GF-D8 (cell line): ENCODE data around the gene CCNY.

Source experiments
- DNase-seq: peaks from one replicate; lab custom pipeline; 2025; lab: John Stamatoyannopoulos, UW

The CCNY gene

GRCh38 chr10:35581655-35582054 is 245.3 kb downstream of the CCNY start:
- no peak for DNase-seq

DNA sequence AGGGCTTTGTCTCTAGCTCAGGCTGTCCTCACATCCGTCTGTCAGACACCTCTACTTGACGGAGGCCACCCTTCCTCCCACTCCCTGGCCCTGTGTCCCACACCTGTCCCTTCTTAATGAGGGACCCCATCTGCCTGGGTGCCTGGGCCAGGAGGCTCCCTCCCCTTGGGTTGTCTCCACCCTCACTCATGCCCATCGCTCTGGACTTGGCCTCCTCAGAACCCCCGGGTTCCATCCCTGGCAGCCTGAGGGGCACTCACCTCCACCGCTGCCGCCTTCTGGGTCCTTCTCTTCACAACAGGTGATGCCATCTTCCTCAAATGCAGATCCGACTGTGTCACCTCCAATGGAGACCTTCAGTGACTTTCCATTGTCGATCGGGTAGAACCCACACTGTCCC is 248.6 kb downstream of the CCNY start:
- DNase-seq = no peak

DNA sequence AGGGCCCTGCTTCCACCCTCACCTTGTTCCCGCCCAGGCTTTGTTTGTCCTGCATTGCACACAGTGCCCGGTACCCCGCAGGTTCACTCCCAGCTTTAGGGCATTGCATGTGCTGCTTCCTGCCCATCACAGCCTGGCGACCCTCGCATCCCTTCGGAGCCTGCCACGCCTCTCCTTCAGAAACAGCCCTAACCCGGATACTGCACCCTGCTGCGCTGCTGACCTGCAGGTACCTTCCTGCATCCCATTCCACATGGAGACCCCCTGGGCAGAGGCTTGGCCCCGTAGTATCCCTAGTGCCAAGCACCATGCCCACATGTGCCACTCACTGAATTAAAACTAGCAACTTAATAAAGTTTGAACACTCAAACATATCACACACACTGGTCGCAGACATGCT is 249.0 kb downstream of the CCNY start:
- no peak for DNase-seq

DNA sequence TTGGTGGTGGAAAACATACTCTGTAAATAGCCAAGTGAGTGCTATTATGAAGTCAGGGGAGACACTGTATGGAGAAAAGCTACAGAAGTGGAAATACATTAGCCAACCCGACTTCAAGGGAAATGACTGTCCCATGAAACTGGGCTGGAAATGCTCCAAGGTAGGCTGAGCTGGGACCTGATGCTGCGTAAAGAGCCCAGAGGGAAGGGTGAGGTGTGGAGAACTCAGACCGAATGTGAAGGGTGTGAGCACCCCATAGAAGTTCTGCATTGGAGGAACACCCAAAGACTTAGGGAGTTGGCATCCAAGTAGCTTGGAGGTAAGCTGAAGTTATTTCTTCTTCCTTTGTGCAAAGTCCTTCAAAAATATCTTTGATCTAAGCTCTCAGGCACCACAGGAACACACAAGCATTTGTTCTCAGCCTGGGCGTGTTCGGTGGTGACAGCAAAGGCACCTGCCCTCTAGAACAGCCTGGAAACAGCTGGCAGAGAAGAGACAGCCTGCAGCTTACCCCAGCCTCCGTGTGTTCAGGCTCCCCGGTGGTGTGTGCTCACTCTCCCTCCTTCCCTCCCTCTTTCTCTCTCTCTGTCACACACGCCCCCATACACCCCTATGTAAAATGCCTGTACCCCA is 249.7 kb downstream of the CCNY start:
- no peak for DNase-seq

GRCh38 chr10:35588836-35589235 is 252.5 kb downstream of the CCNY start:
- no peak for DNase-seq

DNA sequence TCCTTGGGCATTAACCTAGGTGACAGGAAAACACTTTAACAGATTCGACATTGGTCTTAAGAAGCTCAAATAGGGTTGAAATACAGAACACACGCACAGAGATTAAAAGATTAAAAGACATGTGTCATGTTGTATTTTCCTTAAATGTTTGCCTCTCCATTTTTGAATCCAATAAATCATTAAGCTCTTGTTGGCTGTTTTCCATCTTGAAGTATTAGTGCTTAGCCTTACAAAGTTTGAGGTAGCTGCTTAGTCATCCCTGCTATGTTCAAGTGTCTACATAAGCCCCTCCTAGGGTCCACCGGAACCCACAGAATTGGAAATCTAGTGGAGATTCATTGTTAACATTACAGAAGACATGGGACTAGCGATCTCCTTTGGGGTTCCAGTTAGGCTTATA is 256.1 kb downstream of the CCNY start:
- no peak for DNase-seq

GRCh38 chr10:35594115-35595079 is 258.1 kb downstream of the CCNY start:
- no peak for DNase-seq

GRCh38 chr10:35595106-35595505 is 258.8 kb downstream of the CCNY start:
- no peak for DNase-seq

GRCh38 chr10:35598379-35598778 is 262.1 kb downstream of the CCNY start:
- no peak for DNase-seq

DNA sequence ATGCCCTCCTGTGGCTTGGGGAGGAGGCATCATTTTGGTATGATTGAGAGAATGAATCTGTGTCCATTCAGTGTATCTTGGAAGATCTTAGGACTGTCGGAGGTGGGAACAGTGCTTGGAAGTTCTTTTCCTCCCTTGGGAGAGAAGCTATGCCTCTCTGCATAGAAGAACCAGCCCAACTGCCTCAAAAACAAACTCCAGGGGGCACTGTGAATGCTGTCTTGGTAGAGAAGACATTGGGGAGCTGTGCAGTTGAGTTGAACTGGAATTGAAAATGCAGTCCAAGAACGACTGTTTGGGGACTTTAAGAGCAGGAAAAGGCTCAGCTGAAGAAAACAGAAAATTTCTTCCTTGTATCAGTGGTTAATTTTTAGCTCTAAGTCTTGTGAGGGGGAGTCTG is 263.9 kb downstream of the CCNY start:
- no peak for DNase-seq

- no peak for DNase-seq
Observed at GRCh38 chr10:35605191-35605590, 268.9 kb downstream of the CCNY start, which contains the start of gene GJD4. Gene GJD4 (plus strand): TSS chr10:35605341. CDS start chr10:35605568, 227 bp downstream.

DNA sequence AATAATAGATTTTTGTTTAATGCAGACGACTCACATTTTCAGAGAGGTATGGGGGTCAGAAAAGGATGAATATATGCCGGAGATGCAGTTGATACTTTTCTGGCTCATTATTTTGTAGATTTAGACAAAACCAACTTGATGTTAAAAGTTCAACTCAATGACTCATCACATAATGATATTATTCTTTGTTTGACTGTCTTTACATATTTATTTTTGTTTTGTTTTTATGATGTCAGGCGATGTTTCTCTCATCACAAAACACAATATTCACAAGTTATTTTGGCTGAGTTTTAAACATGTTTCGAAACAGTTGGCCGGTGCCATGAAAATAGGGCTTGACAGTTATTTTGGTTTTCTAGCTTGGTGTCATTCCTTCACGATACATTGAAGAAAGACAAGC is 270.1 kb downstream of the CCNY start:
- no peak for DNase-seq

GRCh38 chr10:35607475-35608327 is 271.4 kb downstream of the CCNY start:
- no peak for DNase-seq

GRCh38 chr10:35608328-35608672 is 272.0 kb downstream of the CCNY start:
- DNase-seq = no peak

GRCh38 chr10:35611750-35612149 is 275.4 kb downstream of the CCNY start:
- no peak for DNase-seq

DNA sequence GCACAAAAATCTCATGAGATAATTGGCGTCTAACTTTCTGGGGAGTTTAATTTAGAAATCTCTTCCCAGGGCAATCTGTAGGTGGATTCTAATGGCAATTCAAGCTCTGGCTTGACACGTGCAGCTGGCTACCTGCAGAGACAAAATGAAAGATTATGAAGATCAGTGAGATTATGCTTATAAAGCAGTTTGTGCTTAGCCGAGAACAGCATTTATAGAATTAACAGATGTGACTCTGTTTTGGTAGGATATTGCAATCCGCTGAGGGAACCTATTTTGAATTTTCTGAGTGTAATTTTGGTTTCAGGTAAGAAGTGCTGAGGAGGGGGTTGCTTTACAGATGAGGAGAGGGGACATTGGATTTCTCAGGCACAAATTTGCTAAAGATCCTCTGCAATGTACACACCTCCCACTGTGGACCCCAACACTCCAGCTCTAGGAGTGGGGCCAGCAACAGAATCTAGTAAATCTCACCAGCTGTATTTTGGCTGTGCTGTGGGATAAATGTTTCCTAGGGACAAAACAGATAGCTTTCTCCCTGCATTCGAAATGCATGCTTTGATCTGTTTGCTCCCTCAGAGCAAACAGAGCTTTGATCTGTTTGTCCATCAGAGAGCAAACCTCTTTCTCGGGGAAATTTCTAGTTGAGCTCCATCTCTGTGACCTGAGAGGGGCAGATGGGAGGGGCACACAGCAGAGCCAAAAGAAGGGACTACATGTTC is 276.2 kb downstream of the CCNY start:
- DNase-seq = no peak

GRCh38 chr10:35613107-35613440 is 276.8 kb downstream of the CCNY start:
- DNase-seq = no peak

DNA sequence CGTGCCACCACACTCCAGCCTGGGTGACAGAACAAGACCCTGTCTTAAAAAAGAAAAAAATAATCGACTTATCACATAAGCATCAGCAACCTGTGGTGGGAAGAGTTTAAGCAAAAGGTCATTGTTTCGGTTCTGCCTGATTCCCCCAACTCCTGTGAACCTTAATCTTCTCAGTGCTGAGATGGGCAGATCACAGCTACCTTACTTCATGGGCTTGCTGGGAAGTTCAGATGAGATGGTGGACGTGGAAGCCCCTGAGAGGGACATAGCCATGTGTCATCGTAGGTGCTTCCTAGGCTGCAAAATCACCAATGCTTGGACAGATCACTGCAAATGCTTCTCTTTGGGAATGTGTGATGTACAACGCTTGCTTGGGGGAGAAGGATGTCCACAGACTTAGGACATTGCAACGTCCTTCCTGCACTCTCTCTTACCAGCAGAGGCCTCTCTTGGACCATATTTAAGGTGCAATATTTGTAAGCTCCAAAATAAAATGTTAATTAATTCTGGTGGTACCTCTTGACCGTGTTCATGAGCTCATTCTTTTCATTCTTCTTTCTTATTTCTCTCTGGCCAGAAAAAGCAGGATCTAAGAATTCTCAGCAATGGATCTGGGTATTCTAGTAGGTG is 277.4 kb downstream of the CCNY start:
- DNase-seq = no peak

GRCh38 chr10:35614312-35614711 is 278.0 kb downstream of the CCNY start:
- DNase-seq = no peak
